Measurements from ENCODE around the gene DOCK11.
"Not testable (repeated sequence)": the region's sequence is repeated elsewhere in the genome, so short reads cannot be mapped to it uniquely, and the experiment has no call there.

Gene DOCK11

DNA sequence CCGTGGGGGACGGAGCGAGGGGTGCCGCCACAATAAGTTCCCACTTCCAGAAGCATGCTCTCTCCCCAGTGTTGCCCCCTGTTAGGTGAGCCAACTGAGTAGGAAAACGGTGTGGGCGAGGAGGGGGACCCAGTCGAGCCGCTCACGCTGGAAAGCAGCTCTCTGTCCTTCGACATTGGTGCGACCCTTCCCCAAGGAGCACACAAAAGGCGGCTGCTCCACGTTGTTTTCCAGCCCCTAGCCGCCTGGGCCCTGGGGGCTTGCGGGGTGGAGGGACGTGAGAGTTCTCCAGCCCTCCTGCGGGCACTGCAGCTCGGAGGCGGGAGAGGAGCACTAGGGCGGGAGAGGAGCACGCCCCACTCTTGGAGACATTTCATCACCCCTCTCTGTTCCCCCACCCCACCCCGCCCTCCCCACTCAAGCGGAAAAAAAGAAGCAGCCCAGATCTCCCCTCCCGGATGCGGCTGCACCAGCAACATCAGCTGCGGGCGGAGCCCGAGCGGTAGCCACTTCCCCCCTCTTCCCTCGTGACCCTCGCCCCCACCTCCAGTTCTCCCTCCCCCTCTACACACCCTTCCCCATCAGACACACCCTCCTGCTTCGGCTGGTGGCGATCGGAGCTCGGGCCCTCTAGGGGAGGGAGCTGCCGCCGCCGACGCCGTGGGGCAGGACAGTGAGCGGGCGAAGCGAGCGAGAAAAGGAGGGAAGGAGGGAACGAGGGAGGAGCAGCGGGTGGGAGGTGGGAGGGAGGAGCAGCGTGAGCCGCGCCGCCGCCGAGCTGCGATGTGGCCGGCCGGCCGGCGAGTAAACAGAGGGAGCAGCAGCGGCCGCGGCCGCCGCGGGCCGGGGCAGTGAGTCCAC, at the start of gene DOCK11:
DOCK11 (plus strand) TSS at position 755 of the 861 bp plus-strand sequence. CDS start 157 bp downstream, outside the sequence.
- DNase-seq (ENCODE audit: low spot score): peak; percentile 63

DNA sequence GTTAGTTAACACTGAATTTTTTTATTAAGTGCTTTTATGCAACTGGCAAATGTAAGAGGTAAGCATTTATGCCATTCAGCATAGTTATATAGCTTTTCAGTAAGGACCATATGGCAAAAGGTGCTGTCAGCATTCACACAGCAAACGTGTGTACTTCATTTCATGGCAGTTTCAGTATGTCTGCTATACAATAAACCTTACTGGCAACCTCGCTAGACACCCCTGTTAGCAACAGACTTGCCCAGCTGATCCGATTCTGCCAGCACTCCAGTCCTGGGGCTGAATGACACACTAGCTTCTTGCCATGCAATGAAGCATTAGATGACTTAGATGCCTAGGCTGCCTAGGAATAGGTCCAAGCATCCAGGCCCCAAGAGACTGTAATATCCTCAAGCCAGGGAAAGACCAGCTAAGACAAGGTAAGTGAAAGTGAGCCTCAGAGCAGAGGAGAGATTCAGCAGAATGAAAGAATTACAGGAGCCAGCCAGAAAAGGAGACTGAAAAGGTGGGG, 47.3 kb upstream of the DOCK11 start:
- no peak for DNase-seq (ENCODE audit: low spot score)

GRCh38 chrX:118455013-118455412, 40.6 kb upstream of the DOCK11 start:
- DNase-seq (ENCODE audit: low spot score): no peak

GRCh38 chrX:118459494-118459893, 36.1 kb upstream of the DOCK11 start:
- peak; percentile 43 for DNase-seq (ENCODE audit: low spot score)

- no peak for DNase-seq (ENCODE audit: low spot score)
Measured at GRCh38 chrX:118464501-118464900, 31.1 kb upstream of the DOCK11 start.

DNA sequence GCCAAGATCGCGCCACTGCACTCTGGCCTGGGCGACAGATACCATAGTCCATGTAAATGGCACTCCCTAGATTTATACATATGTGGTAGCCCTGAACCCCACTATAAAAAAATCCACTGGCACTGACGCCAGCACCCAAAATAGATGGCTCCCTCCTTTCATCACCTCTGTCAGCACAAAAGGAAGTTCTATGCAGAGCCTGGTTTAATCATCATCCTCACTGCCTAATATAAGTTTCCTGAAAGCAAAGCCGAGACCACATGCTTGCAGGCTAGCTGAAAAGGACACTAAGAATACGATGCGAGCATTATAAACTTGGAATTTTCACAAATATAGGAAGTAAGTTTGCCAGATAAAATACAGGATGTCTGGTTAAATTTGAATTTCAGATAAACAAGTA, 27.5 kb upstream of the DOCK11 start:
- DNase-seq (ENCODE audit: low spot score): no peak

DNA sequence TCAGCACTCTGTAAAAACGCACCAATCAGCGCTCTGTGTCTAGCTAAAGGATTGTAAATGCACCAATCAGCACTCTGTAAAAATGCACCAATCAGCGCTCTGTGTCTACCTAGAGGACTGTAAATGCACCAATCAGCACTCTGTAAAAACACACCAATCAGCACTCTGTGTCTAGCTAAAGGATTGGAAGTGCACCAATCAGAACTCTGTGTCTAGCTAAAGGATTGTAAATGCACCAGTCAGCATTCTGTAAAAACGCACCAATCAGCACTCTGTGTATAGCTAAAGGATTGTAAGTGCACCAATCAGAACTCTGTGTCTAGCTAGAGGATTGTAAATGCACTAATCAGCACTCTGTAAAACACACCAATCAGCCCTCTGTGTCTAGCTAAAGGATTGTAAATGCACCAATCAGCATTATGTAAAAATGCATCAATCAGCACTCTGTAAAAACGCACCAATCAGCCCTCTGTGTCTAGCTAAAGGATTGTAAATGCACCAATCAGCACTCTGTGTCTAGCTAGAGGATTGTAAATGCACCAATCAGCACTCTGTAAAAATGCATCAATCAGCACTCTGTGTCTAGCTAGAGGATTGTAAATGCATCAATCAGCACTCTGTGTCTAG, 24.8 kb upstream of the DOCK11 start:
- DNase-seq (ENCODE audit: low spot score): not testable (repeated sequence)

GRCh38 chrX:118474586-118474985, 21.0 kb upstream of the DOCK11 start:
- no peak for DNase-seq (ENCODE audit: low spot score)

- no peak for DNase-seq (ENCODE audit: low spot score)
Measured at GRCh38 chrX:118475903-118476302, 19.7 kb upstream of the DOCK11 start.

GRCh38 chrX:118480172-118480571, 15.4 kb upstream of the DOCK11 start:
- DNase-seq (ENCODE audit: low spot score): no peak

DNA sequence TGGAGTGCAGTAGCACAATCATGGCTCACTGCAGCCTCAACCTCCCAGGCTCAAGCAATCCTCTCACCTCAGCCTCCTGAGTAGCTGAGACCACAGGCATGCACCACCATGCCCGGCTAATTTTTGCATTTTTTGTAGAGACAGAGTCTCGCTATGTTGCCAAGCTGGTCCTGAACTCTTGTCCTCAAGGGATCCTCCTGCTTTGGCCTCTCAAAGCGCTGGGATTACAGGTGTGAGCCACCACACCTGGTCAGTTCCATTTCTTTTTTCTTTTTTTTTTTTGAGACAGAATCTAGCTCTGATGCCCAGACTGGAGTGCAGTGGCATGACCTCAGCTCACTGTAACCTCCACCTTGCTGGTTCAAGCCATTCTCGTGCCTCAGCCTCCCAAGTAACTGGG, 13.2 kb upstream of the DOCK11 start:
- DNase-seq (ENCODE audit: low spot score): not testable (repeated sequence)

- DNase-seq (ENCODE audit: low spot score): no peak
Measured at GRCh38 chrX:118484216-118484903, 11.3 kb upstream of the DOCK11 start.

GRCh38 chrX:118486693-118487092, 8.9 kb upstream of the DOCK11 start:
- not testable (repeated sequence) for DNase-seq (ENCODE audit: low spot score)

GRCh38 chrX:118493016-118493415, 2.6 kb upstream of the DOCK11 start:
- DNase-seq (ENCODE audit: low spot score): no peak

DNA sequence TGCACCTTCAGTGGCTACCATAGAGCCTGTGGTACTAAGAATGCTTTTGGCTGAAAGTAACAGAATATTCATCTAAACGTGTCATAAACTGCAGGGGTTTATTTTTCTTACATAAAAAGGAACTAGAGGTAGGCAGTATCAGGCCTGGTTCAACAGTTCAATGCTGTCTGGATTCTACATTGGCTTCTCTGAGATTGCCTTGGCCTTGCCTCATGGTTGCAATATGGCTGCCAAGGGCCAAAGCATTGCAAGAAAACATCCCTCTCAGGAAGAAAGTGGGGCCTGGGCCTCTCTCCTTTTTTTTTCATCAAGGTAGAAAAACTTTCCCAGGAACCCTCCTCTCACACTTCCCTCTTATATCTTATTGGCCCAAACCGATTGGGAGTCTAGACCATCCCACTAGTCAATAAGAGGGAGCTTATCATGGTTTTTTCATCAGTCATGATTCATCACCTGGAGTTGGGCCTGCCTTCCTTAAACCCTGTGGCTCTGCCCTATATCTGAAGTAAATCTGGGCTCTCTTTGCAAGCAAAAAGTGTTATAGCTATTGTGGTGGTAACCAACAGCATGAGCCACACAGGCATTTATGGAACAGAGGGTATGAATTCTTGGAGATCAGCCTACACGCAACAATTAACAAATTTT, 1.8 kb upstream of the DOCK11 start:
- DNase-seq (ENCODE audit: low spot score): no peak

DNA sequence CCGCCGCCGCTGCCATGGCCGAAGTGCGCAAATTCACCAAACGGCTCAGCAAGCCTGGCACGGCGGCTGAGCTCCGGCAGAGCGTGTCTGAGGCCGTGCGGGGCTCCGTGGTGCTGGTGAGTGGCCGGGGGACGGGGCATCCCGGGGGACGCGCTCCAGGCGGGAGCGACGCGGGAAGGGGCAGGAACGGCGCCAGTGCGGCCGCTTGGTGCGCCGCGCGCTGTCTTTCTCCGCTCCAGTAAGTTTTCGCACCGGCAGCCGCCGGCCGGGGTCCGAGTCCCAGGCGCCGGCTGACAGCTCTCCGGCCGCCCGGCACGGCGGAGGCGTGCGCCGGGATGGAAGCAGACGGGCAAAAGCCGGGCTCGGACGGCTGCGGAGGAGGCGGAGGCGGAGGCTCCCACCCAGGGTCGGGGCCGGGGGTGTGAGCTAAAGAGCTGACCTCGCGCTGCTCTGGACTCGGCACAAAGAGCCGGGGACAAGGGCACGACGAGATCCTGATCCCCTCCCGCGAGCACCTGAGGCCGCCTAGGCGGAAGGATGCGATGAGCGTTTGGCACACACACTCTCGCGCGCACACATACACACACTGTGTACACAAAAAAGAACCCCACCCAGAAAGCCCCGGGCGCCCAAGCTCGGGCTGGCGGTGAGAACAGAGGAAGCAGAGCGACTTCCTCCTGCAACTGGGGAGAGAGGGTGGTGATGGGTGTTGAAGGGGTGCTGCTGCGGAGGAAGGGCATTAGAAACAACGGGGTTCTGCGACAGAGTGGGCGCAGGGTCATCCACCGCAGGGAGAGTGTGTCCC, 545 bp downstream of the DOCK11 start:
- peak; percentile 24 for DNase-seq (ENCODE audit: low spot score)

- DNase-seq (ENCODE audit: low spot score): no peak
Measured at GRCh38 chrX:118496763-118497079, 1.1 kb downstream of the DOCK11 start.

GRCh38 chrX:118497180-118497818, 1.7 kb downstream of the DOCK11 start:
- no peak for DNase-seq (ENCODE audit: low spot score)

DNA sequence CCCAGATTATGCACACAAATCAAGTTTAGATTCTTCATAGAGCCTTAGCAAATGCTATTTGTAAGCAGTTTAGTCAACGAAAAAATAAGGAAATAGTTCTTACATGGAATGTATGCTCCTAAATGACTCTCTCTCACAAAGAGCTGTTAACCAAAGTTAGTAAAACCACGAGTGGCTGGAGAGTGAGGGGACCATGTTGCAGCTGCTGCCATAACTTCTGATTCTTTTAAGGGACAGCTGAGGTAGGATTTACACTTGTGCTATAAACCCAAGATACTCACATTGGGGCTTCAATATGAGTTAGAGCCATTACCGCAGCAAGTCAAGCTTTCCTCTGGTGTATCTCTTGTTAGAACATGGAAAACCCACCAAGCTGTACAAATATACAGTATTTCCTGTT, 2.7 kb downstream of the DOCK11 start:
- DNase-seq (ENCODE audit: low spot score): no peak

DNA sequence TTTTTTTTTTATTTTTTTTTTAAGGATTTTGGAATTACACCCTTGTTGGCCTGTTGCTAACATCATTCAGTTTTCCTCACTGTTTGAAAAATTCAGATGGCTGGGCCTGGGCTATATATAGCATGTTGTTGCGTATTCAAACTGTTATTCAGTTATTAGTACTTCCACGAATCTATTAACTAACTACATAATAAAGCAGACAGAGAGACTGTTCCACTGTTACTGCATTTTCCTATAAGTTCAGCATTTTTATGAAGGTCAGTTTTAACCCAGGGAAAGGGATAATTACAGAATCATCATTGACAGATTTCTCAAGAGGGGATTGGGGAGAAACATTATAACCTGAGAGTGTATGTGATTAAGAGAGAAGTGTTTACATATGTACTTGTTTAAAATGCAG, 3.1 kb downstream of the DOCK11 start:
- no peak for DNase-seq (ENCODE audit: low spot score)

- DNase-seq (ENCODE audit: low spot score): no peak
Measured at GRCh38 chrX:118499295-118499694, 3.7 kb downstream of the DOCK11 start.

All from pons (tissue), 1 donor.